HG03280 (cell line): Measurements from ENCODE around the gene ROBO3.

Experiments used
- ATAC-seq: cut with Tn5 transposase; IDR thresholded peaks from one replicate; pipeline ENCODE4 v1.9.1; 2021; ENCODE audit warnings: mild to moderate bottlenecking, moderate library complexity; ENCODE audit not compliant: unreplicated experiment

Gene ROBO3

GRCh38 chr11:124874571-124875255 lies 9.5 kb downstream of the ROBO3 start:
- ATAC-seq: no peak

- no peak for ATAC-seq
Observed at GRCh38 chr11:124875401-124875800, 10.2 kb downstream of the ROBO3 start.

- peak; percentile 91 for ATAC-seq
Observed at GRCh38 chr11:124875943-124876817, 10.9 kb downstream of the ROBO3 start.

- no peak for ATAC-seq
Observed at GRCh38 chr11:124876818-124877630, 11.8 kb downstream of the ROBO3 start.

GRCh38 chr11:124877631-124877909 lies 12.3 kb downstream of the ROBO3 start:
- no peak for ATAC-seq

GRCh38 chr11:124877910-124878758 lies 12.9 kb downstream of the ROBO3 start:
- ATAC-seq: no peak

GRCh38 chr11:124878759-124879492 lies 13.7 kb downstream of the ROBO3 start:
- no peak for ATAC-seq

- no peak for ATAC-seq
Observed at GRCh38 chr11:124879493-124880289, 14.5 kb downstream of the ROBO3 start.

GRCh38 chr11:124880290-124880611 lies 15.0 kb downstream of the ROBO3 start:
- ATAC-seq: no peak

- ATAC-seq: no peak
Observed at GRCh38 chr11:124880958-124881357, 15.7 kb downstream of the ROBO3 start.

GRCh38 chr11:124882339-124883071 lies 17.3 kb downstream of the ROBO3 start:
- no peak for ATAC-seq

- no peak for ATAC-seq
Observed at GRCh38 chr11:124884340-124884739, 19.1 kb downstream of the ROBO3 start.

GRCh38 chr11:124884869-124885479 lies 19.7 kb downstream of the ROBO3 start:
- ATAC-seq: no peak

GRCh38 chr11:124886476-124886875 lies 21.2 kb downstream of the ROBO3 start:
- ATAC-seq: no peak

GRCh38 chr11:124886978-124887666 lies 21.9 kb downstream of the ROBO3 start:
- ATAC-seq: no peak

- ATAC-seq: no peak
Observed at GRCh38 chr11:124887667-124888013, 22.4 kb downstream of the ROBO3 start.

GRCh38 chr11:124889191-124890091 lies 24.2 kb downstream of the ROBO3 start:
- no peak for ATAC-seq
